Glutamatergic neuron (in vitro differentiated cells): Measurements from ENCODE around the gene MGAT5B. TPM values are rescaled to one million over a fixed set of nuclear protein-coding genes. Genes with fewer than 3 reads are reported as not detected.

Source experiments
- DNase-seq: peaks from one replicate; pipeline ENCODE4 v3.0.0; 2022
- H3K27ac Mint-ChIP-seq: one replicate; pipeline ENCODE4 v1.8.0; 2020; ENCODE audit warnings: mild to moderate bottlenecking, mixed read lengths, inconsistent platforms; ENCODE audit not compliant: unreplicated experiment
- H3K27me3 Mint-ChIP-seq: one replicate; pipeline ENCODE4 v1.8.0; 2020; ENCODE audit warnings: mild to moderate bottlenecking, moderate library complexity, mixed read lengths, inconsistent platforms; ENCODE audit not compliant: unreplicated experiment
- H3K36me3 Mint-ChIP-seq: one replicate; pipeline ENCODE4 v1.8.0; 2020; ENCODE audit warnings: mild to moderate bottlenecking, mixed read lengths, inconsistent platforms; ENCODE audit not compliant: unreplicated experiment
- H3K4me1 Mint-ChIP-seq: one replicate; pipeline ENCODE4 v1.8.0; 2020; ENCODE audit warnings: mild to moderate bottlenecking, low read depth, mixed read lengths, inconsistent platforms; ENCODE audit not compliant: unreplicated experiment
- H3K4me3 Mint-ChIP-seq: one replicate; pipeline ENCODE4 v1.8.0; 2020; ENCODE audit warnings: mild to moderate bottlenecking, mixed read lengths, inconsistent platforms; ENCODE audit not compliant: unreplicated experiment
- H3K9me3 Mint-ChIP-seq: one replicate; pipeline ENCODE4 v1.8.0; 2020; ENCODE audit warnings: mild to moderate bottlenecking, moderate library complexity, mixed read lengths, inconsistent platforms; ENCODE audit not compliant: unreplicated experiment
- CTCF ChIP-seq: fragments of 200-600 bp; sonication (generic); IDR thresholded peaks from one replicate; pipeline ENCODE4 v1.5.0; 2021; ENCODE audit not compliant: partially characterized antibody, unreplicated experiment
- total RNA-seq: library from RNA; stranded (reverse); fragmentation: NEBNext Ultra II Directional; extraction: Animal tissue kit (Norgen Biotek cat#: 25700); gene quantifications from one replicate; pipeline ENCODE4 v1.2.1, GENCODE V29; 2021; ENCODE audit not compliant: unreplicated experiment

Gene MGAT5B
- total RNA-seq, 1 donor from 2014 or later = 22.9 TPM

DNA sequence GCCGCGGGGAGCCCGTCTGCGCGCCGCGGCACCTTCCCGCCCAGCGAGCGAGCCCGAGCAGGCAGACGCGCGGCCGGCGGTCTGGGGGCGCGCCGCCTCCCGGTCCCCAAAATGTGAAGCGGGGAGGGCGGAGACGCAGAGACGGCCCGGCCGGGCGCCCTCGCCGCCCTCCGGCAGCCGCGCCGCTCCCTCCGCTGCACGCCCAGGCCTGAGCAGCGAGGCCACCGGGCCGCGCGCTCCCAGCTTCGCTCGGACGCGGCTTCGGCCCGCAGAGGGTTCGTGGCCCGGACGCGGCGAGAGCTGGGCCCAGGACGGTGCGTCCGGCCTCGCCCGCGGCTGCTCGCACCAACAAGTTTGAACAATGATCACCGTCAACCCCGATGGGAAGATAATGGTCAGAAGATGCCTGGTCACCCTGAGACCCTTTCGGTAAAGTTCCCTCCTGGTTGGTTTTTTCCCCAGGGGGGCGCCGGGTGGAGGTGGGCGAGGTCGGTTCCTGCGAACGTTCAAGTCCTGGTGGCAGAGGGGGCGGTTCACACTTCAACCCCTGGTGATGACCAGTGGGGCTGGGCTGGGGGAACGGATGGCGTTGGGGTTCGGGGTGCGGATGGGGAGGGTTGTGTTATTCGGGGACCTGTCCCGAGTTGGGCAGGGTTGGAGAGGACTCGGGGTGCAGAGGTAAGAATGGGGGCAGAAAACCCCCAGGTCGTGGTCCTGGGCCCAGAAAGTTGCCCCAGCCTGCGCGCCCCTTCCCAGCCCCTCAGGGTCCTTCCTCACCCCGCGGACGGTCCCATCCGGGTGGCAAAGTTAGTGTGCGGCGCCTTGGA is 678 bp downstream of the MGAT5B start:
- Mint-ChIP-seq H3K27me3 (peaks cover 9% of the 10 kb centered on the region), H3K9me3 (peaks cover 5% of the 10 kb centered on the region), H3K36me3 (no peaks in the 10 kb centered on the region), H3K4me3 (peak overlapping the region; percentile 82), H3K4me1 (peaks cover 8% of the 10 kb centered on the region), H3K27ac (no peak overlapping the region)
- TF ChIP-seq CTCF = no peak
- DNase-seq = peak; percentile 38

GRCh38 chr17:76869496-76870376 is 1.5 kb downstream of the MGAT5B start:
- DNase-seq = peak; percentile 49
- Mint-ChIP-seq H3K27me3 (peaks cover 9% of the 10 kb centered on the region), H3K4me1 (peaks cover 8% of the 10 kb centered on the region), H3K4me3 (no peak overlapping the region), H3K36me3 (no peaks in the 10 kb centered on the region), H3K9me3 (peaks cover 5% of the 10 kb centered on the region), H3K27ac (no peak overlapping the region)
- TF ChIP-seq CTCF = no peak

GRCh38 chr17:76870377-76870714 is 2.1 kb downstream of the MGAT5B start:
- Mint-ChIP-seq H3K27me3 (peaks cover 9% of the 10 kb centered on the region), H3K36me3 (peaks cover 3% of the 10 kb centered on the region), H3K4me3 (no peak overlapping the region), H3K27ac (no peak overlapping the region), H3K4me1 (peaks cover 8% of the 10 kb centered on the region), H3K9me3 (peaks cover 5% of the 10 kb centered on the region)
- no peak for DNase-seq
- TF ChIP-seq CTCF = no peak

GRCh38 chr17:76871668-76872067 is 3.5 kb downstream of the MGAT5B start:
- Mint-ChIP-seq H3K36me3 (peaks cover 8% of the 10 kb centered on the region), H3K27me3 (peaks cover 12% of the 10 kb centered on the region), H3K27ac (no peak overlapping the region), H3K4me1 (peaks cover 8% of the 10 kb centered on the region), H3K4me3 (no peak overlapping the region), H3K9me3 (peaks cover 8% of the 10 kb centered on the region)
- no peak for DNase-seq
- TF ChIP-seq CTCF = no peak
